HG03135 (cell line): ENCODE measurements around the gene ZNRF2.
"Not testable (repeated sequence)": the region's sequence is repeated elsewhere in the genome, so short reads cannot be mapped to it uniquely, and the experiment has no call there.

Source experiments
- ATAC-seq: cut with Tn5 transposase; IDR thresholded peaks from one replicate; pipeline ENCODE4 v1.9.1; 2021; ENCODE audit warnings: mild to moderate bottlenecking, moderate library complexity; ENCODE audit not compliant: unreplicated experiment

Gene ZNRF2

GRCh38 chr7:30260246-30260768 lies 24.1 kb upstream of the ZNRF2 start:
- no peak for ATAC-seq

GRCh38 chr7:30263090-30263710 lies 21.2 kb upstream of the ZNRF2 start:
- ATAC-seq = no peak

- no peak for ATAC-seq
Observed at GRCh38 chr7:30264052-30264451, 20.3 kb upstream of the ZNRF2 start.

GRCh38 chr7:30265189-30265588 lies 19.2 kb upstream of the ZNRF2 start:
- not testable (repeated sequence) for ATAC-seq

GRCh38 chr7:30266686-30267085 lies 17.7 kb upstream of the ZNRF2 start:
- no peak for ATAC-seq

- no peak for ATAC-seq
Observed at GRCh38 chr7:30268586-30268985, 15.8 kb upstream of the ZNRF2 start.

- no peak for ATAC-seq
Observed at GRCh38 chr7:30269490-30269889, 14.9 kb upstream of the ZNRF2 start.

GRCh38 chr7:30270921-30271320 lies 13.5 kb upstream of the ZNRF2 start:
- ATAC-seq = no peak

- ATAC-seq = no peak
Observed at GRCh38 chr7:30272126-30272525, 12.3 kb upstream of the ZNRF2 start.

- no peak for ATAC-seq
Observed at GRCh38 chr7:30273552-30273951, 10.8 kb upstream of the ZNRF2 start.

GRCh38 chr7:30274641-30275040 lies 9.8 kb upstream of the ZNRF2 start:
- ATAC-seq = no peak

- no peak for ATAC-seq
Observed at GRCh38 chr7:30276203-30276900, 8.0 kb upstream of the ZNRF2 start.

GRCh38 chr7:30278376-30278775 lies 6.0 kb upstream of the ZNRF2 start:
- no peak for ATAC-seq

- ATAC-seq = no peak
Observed at GRCh38 chr7:30278849-30279652, 5.3 kb upstream of the ZNRF2 start.

GRCh38 chr7:30279653-30279904 lies 4.8 kb upstream of the ZNRF2 start:
- ATAC-seq = no peak

- ATAC-seq = no peak
Observed at GRCh38 chr7:30280631-30281030, 3.8 kb upstream of the ZNRF2 start.

GRCh38 chr7:30281263-30281662 lies 3.1 kb upstream of the ZNRF2 start:
- ATAC-seq = no peak

- no peak for ATAC-seq
Observed at GRCh38 chr7:30281791-30282190, 2.6 kb upstream of the ZNRF2 start.

- ATAC-seq = no peak
Observed at GRCh38 chr7:30282735-30283134, 1.7 kb upstream of the ZNRF2 start.

GRCh38 chr7:30285067-30285535 lies 704 bp downstream of the ZNRF2 start:
- ATAC-seq = peak; percentile 22

- peak; percentile 5 for ATAC-seq
Observed at GRCh38 chr7:30285536-30286284, 1.3 kb downstream of the ZNRF2 start.
